GM21529 (cell line): ENCODE data around the gene KRT13.

Experiments
- ATAC-seq: cut with Tn5 transposase; IDR thresholded peaks from one replicate; pipeline ENCODE4 v1.9.1; 2021; ENCODE audit not compliant: unreplicated experiment

The KRT13 gene

DNA sequence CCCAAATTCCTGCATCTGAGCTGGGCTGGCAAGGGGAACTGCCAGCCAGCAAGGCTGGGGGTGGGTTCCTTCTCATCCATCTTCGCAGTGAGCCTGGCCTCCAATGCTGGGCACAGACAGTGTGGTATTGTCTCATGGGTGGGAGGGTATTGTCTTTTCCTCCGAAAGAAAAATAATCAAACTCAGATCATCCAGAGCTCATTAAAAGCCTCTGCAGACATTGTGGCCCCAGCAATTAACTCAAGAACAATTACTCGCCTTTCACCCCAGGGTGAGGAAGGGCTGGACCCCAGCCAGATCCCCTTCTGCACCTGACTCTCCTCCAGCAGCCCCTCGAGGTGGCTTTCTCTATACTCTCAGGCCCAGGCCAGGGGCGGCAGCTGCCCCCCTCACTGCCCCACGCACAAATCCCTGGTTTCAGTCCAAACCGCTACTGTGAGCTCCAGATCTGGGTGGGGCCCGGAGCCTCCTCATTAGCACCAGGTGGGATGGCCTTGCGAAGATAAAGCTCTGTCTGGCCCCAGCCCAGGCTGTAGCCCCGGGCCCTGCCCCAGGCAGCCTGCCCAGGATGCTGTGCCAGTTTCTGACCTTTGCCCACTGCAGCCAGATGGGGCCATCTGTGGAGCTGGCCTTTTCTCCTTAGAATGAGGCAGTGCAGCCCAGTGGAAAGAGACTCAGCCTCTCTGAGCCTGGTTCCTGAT lies 15.6 kb upstream of the KRT13 start:
- ATAC-seq, result no peak

DNA sequence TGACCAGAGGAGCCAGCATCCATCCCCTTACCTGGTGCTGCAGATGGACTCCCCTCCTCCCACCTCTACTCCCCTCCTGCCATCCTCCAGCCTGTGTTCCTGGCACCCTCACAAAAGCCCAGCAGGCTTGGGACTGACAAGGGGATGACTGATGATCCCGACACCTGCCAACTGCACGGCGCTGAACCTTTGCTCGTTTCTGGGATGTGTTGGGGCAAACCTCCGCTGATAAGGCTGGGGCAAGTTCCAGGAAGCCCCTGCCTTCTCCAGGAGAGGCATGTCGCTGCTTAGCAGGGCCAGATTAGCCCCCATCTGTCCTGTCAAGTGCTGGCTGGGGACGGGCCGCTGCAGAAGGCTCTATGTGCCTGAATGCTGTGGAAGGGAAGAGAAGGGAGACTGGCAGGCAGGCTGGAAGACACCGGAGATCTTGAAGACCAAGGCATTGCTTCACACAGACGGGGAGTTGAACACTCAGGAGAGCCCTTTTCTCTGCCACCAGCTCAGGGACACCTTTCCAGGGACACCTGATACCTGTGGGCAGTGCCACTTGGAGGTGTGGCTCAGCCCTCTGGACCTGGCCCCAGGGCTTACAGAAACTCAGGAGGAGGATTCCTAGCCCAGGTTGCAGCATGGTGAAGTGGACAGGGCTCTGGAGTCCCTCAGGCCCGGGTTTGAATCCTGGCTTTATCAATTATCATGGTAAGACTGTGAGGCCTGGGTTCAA lies 14.3 kb upstream of the KRT13 start:
- no peak for ATAC-seq

DNA sequence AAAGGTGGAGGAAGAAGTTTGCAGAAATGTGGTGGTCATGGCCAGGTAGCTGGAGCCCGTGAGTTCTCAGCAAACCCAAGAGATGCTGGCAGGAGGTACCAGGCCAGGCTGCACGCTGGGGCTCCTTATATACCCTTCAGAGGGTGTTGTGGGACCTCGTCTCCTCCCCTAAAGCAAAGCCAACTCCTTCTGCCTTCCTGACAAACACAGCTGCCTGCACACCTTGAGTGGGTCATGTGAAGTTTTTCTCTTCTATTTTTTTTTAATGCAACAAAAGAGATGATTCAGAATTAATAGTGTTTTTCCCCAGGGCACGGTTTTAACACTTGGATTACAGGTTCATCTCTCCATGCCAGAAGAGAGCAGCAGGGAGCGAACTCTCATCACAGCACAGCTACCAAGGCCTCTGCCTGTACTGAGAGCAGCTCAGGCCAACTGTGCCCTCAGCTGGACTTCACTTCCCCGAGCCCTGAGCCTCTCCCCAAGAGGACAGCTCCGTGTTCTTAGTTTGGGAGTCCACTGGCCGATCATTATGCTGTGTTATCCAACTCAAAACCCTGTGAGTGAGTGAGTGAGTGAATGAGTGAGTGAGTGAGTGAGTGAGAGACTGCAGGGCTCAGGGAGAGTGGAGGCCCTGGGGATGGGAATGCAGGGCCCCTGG lies 13.5 kb upstream of the KRT13 start, which contains the start of gene KRT15:
KRT15 (minus strand) TSS at position 102 of the 661 bp plus-strand sequence; CDS start at position 39, 63 bp downstream.
- no peak for ATAC-seq

DNA sequence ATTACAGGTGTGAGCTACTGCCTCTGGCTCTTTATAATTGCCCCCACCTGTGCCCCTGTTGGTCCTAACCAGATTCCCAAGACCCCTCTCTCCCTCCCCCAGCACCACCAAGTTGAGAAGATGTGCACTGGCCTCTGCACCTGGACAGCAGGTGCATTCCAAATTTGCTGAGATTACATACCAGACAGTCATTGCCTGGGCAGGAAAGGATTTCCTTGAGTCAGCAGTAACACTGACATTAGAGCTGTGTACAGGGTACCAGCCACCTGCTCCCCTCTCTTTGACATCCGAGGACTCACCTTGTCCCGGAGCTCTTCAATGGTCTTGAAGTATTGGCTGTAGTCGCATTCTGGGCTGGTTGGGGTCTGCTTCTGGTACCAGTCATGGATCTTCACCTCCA lies 12.6 kb upstream of the KRT13 start:
- no peak for ATAC-seq

DNA sequence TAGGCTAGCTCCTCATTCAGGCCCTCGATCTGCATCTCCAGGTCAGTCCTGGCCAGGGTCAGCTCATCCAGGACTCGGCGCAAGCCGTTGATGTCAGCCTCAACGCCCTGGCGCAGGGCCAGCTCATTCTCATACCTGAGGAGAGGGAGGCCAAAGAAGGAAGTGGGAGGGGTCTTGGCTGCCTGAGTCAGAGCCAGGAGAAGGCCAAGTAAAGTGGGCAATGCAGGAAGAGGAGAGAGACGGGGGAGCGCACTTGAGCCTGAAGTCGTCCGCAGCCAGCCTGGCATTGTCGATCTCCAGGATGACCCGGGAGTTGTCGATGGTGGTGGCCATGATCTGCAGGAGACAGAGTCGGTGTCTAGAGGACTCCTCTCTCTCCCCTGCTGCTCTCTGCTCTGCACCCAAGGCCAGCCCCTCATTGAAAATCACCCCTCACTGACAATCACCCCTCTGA lies 11.4 kb upstream of the KRT13 start:
- ATAC-seq, result no peak

DNA sequence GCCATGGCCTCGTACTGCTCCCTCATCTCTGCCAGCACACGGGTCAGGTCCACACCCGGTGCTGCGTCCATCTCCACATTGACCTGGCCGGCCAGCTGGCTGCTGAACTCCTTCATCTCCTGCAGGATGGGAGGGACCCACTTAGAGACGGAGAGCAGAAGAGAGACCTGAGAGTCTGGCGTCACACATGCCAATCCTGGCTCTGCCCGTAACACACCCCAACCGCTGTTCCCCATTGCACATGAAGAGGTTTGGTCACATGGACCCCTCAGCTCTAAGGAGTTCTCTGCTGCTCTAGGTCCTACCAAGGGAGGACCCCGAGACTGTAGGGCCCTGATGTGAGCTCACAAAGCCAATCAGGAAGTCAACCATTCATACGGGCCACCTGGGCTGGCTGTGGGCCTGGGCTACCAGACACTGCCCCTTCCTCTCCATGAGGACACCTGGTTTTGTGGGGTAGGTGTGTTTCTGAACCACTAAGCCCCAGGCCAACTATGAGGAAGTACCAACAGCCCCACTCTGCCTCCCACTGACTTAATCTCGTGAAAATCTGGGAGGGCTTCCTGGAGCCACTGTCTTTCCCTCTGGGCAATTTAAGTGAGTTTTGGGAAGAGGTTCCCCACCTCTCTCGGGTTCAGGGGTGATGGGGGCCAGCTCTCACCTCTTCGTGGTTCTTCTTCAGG lies 10.9 kb upstream of the KRT13 start:
- ATAC-seq, result no peak

DNA sequence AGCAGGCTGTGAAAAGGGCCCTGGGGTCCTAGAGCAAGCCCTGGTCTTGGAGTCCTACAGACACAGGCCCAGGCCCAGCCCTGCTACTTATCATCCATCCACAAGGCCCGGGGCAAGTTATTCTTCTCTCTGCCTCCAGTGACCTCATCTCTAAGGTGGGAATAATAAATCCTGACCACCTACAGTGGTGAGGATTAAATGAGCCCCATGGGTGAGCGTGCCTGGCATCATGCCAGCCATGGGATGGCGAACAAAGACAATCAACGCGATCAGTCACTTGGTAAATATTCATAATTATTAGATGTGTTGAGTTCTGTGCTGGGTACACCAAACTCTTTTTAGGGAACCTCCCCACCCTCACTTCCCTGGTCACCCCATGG lies 7.7 kb upstream of the KRT13 start:
- no peak for ATAC-seq

DNA sequence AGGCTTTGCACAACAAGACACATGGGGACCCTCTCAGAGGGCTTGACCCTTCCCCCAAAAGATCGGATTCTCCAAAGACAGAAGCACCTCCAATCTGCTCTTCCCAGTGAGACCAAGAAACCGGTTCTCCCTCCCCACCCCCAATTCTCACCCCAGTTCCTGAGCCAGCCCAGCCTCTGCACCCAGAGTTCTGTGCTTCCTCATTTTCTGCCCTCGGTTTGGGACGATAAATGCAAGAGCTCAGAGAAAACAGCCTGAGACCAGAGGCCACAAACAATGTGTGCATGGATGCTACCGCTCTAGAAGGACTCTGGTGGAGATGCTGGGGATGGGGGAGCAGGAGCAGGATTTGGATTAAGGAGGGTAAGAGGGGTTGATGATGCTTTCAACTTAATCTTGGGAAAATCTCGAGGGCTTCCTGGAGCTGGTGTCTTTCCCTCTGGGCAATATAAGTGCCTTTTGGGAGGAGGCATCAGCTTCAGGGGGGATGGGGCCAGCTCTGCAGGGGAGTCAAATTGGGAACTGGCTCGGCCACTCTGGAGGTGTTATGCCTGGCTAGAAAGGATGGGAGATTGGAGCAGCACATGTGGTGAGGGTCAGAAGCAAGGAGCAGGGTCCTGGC lies 7.2 kb upstream of the KRT13 start:
- ATAC-seq, result no peak

DNA sequence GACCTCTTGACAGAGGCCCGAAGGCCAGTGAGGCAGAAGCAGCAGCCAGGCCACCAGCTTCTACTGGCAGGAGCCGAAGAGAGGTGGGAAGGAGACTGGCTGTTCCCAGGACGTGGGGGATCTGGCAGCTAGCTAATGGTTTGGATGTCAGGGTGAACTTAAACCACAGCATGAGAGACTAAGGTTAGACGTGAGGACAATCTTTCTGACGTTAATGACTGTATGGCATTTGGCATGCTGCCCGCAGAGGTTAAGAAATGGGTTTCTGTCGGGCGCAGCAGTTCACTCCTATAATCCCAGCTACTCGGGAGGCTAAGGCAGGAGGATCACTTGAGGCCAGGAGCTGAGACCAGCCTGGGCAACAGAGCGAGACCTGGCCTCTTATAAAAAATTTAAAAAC lies 6.3 kb upstream of the KRT13 start:
- ATAC-seq, result no peak

DNA sequence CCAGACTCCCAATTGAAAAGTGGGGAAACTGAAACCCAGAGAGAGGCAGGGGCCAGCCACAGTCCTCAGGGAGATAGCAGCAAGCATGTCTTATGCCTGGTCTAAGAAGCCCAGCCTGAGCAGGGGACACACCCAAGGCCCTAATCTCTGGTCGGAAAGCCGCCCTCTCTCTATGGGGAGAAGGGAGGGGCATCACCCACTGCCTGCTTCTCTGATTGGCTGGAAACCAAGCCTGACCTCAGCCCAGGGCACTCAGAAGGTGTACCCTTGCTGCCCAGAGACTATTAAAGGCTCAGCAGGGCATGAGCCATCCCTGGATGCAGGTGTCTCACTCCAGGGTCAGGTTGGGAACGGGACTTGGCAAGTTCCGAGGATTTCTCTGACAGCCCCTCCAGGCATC lies 5.7 kb upstream of the KRT13 start:
- ATAC-seq, result no peak

DNA sequence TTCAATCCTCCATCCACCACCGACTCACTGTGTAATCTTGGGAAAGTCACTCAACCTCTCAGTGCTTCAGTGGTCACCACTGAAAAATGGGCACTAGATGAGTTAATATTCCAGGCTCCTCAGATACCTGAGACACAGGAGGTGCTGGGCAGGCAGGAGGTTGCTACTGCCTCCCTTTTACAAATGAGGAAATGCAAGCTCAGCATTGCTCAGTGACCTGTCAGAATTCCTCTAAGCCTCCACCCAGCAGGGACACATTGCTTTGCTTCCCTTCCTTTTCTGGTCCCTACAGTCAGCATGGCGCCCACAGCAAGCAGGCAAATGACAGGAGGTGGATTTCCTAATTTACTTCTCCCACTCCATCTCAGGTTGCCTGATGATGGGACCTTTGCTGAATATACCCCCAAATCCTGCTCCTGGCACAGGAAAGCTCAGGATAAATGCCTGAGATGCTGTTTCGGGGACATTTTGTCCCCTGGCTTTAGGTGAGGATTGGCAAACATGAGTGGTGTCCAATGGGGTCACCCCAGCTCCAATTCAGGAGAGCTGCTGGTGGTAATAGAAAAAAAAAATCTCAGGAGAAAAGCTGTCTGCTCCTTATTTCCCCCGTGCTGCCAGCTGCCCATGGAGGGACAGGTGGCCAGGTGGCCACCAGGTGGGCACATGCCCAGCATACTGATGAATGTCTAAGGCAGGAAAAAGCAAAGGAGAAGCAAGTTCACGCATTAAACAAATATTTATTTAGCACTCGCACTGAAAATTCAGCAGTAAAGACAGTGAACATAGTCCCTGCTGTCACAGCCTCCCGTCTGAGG lies 5.0 kb upstream of the KRT13 start:
- ATAC-seq, result no peak

DNA sequence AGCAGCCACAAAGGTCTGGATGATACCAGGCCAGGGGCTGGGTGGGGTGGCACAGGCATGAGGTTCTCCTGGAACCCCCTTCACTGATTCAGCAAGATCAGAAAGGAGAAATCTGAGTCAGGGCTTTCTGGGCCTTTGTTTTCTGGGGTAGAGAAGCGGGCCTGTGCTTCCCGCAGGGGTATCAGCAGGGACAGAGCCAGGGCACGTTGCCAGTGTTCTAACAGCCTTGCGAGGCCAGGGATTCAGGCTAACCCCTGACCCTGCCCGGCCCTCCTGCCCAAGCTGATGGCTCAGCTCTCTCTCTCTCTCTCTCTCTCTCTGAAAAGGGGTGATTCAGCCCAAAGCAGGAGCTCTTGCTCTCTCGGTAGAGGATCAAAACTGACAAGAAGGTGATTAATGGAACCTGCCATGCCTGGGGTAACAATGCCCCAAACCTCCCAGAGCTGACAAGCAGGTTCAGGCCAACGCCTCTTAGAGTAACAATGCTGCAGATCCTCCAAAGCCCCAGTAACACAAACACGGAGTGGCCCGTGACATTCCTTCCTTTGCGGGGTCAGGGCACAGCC lies 2.0 kb upstream of the KRT13 start:
- ATAC-seq, result no peak

DNA sequence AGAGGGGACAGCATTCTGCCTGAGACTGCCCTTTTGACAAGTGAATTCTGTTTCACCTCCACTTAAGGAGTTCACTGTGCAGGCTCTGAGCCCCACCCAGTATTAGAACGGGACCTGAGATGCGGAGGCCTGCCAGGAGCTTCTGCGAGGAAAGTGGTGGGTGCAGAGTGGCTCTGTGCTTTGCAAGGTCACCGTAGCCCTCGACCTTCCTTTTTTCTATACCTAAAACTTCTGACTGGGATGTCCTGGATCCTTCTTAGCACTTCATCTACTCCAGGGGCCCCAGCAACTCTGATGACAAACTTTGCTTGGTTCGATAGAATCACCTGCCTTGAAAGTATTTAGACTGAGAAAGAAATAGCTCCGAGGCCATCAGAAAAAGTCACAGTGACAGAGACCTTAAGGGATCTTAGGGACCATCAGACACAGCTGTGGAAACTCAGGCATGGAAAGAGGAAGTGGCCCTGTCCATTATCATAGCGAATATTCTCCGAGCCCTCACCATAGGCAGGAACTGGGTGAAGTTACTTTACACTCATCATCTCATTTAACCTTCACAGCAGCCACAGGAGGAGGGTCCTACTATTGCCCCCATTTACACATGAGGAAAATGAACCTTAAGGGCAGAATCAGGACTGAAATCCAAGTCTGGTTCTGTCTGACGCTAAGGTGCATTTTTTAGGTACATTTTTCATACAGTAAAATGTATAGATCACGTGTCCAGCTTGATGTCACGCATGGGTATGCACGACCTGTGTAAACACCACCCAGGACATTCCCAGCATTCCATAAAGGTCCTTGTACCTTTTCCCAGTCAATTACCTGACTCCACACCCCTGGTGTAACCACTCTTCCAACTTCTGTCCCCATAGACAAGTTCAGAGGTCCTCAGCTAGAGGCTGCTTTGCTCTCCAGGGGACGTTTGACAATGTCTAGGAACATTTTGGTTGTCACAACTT lies 676 bp upstream of the KRT13 start:
- no peak for ATAC-seq

DNA sequence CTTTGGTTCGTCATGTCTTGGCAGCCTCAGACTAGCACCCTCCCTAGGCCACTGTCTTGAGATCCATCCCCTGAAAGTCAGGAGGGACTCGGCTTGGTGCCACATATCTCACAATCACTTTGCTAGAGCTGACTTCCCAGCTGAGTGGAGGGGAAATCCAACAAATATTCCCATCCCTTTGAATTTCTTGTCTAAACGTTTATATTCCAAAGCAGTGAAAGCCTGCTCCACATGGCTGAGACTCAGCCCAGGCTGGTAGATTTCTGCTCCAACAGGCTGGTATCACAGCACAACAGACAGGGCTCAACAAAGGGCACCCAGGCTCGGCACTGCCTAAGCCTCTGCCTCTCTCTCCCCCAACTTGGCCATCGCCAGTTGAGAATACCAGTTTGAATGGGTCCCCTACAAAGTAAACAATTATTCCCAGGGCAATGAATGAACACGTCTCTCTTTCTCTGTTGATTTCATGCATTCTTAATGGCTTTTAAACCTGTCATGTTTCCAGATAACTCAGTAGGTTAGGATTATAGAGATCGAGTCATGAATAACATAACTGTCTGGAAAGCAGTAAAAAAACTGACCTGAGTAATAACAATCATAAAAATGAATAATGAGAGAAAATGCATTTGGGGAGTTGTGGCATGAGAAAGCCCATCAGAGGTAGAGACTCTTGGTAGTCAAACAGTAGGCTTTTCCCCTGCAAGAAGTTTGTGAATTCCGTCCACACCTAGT lies 1.0 kb downstream of the KRT13 start:
- ATAC-seq, result no peak

DNA sequence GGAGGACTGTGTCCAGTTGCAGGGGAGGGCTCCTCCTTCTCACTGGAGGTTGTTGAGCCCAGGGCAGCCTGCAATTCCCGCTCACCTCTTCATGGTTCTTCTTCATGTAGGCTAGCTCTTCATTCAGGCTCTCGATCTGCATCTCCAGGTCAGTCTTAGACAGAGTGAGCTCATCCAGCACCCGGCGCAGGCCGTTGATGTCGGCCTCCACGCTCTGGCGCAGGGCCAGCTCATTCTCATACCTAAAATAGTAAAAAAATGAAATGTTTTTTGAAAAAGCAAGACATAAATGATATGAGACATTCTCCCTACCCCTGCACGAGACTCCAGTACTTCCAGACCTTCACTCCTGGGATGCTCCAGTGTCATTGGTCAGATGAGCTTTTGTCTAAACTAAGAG lies 2.2 kb downstream of the KRT13 start:
- ATAC-seq, result no peak

DNA sequence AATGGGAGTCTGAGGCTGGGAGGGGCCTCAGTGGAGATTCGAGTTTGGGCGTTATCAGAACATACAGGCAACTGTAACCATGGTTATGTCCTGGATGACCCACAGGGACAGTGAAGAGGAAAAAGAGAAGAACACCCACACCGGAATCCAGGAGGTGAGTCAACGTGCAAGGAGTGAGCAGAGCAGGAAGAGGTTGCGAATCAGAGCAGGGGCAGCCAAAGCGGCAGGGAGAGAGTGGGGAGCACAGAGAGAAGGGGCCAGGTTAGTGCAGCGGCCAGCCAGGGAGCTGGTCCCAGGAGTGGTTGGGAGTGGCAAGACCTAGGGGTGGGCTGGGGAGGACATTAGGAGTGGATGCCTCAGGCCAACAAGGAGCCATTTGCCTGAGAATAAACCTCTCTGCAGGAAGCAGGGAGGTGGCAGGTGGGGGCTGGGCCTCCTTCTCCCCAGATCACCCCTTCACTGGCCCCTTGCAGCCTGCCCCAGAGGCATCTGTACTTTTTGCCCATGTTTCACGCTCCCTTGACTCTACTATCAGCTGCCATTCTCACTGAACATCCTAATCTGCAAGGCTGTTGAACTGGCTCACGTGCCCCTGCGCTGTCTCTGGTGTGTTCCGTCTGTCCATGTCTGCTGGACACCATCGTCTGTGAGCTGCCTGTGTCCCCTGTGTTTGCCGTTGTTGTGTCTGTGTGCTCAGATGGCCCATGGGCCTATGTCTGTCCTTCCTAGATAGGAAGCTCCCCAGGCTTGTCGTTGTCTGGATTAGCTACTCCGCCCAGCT lies 5.1 kb downstream of the KRT13 start:
- ATAC-seq, result no peak

DNA sequence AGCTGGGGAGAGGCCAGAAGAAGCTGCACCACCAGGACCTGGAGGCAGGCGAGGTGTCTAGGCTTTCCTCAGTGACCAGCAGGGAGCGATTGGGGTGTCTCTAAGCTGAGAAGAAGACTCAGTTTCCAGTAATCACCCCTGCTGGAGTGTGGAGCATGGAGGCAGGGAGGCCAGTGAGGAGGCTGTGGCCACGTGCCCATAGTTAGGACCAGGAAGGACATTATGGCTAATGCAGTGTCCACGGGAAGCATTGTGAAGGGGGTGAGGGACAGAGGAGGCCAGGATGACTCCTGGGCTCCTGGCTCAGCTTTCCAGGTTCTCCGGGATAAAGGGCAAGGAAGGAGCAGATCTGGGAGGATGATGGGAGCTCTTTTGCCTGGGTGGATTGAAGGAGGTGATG lies 5.7 kb downstream of the KRT13 start:
- ATAC-seq, result no peak
